ENCODE measurements around the gene CTDNEP1.

The CTDNEP1 gene

DNA sequence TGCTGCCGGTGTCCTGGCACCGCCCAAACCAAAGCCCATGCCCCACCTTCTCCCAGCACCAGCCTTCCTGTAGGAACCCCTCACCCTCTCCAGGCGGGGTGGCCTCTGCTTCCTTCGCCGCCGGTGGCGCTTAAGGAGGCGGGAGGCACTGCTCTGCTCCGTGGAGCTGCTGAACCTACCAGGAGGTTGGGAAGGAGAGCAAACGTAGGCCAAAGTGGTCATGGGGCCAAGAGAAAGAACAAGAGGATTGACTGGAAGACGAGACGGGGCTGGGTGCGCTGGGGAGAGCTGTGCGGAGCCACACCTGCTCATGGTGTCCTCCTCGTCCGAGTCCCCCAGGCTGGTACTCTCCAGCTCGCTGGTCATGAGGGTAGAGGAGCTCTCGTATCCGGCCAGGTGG lies 22.0 kb downstream of the CTDNEP1 start:
- H3K4me3 ChIP-seq, result no peak overlapping the region
- no peaks in the 10 kb centered on the region for H3K9me3 ChIP-seq (ENCODE audit: low read depth, low read length)
- no peak for DNase-seq (ENCODE audit: low read depth, low spot score)
- TF ChIP-seq EZH2 (IDR thresholded peaks at IDR 0.05) (no peak), POLR2AphosphoS5 (IDR thresholded peaks at IDR 0.05; ENCODE audit: borderline replicate concordance, low read depth, low read length) (no peak), FOXP2 (optimal IDR thresholded peaks at IDR 0.05; ENCODE audit: control extremely low read depth, extremely low read length, insufficient read depth) (no peak)
- no peak overlapping the region for H3K27ac ChIP-seq
- peaks cover 61% of the 10 kb centered on the region for H3K36me3 ChIP-seq (ENCODE audit: insufficient read depth, low read length)
- no peak overlapping the region for H3K9ac ChIP-seq (ENCODE audit: insufficient read length)

DNA sequence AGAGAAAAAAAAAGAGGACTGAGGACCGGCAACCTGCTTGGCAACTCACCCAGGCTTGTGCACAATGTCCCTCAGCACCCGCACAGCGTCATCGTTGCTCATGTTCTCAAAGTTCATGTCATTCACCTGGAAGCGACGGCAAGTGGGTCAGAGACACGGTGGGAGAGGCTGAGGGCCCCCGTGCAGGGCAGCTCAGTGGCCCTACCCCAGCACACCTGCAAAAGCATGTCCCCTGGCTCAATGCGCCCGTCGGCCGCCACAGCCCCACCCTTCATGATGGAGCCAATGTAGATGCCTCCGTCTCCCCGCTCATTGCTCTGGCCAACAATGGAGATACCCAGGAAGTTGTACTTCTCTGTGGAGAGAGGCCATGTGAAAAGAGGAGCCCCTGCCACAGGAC lies 22.6 kb downstream of the CTDNEP1 start:
- no peak overlapping the region for H3K27ac ChIP-seq
- H3K4me3 ChIP-seq, result no peak overlapping the region
- peaks cover 66% of the 10 kb centered on the region for H3K36me3 ChIP-seq (ENCODE audit: insufficient read depth, low read length)
- H3K9ac ChIP-seq (ENCODE audit: insufficient read length), result no peak overlapping the region
- TF ChIP-seq POLR2AphosphoS5 (IDR thresholded peaks at IDR 0.05; ENCODE audit: borderline replicate concordance, low read depth, low read length), result no peak
- no peak for TF ChIP-seq FOXP2 (optimal IDR thresholded peaks at IDR 0.05; ENCODE audit: control extremely low read depth, extremely low read length, insufficient read depth)
- TF ChIP-seq EZH2 (IDR thresholded peaks at IDR 0.05), result no peak
- H3K9me3 ChIP-seq (ENCODE audit: low read depth, low read length), result no peaks in the 10 kb centered on the region
- DNase-seq (ENCODE audit: low read depth, low spot score), result no peak

DNA sequence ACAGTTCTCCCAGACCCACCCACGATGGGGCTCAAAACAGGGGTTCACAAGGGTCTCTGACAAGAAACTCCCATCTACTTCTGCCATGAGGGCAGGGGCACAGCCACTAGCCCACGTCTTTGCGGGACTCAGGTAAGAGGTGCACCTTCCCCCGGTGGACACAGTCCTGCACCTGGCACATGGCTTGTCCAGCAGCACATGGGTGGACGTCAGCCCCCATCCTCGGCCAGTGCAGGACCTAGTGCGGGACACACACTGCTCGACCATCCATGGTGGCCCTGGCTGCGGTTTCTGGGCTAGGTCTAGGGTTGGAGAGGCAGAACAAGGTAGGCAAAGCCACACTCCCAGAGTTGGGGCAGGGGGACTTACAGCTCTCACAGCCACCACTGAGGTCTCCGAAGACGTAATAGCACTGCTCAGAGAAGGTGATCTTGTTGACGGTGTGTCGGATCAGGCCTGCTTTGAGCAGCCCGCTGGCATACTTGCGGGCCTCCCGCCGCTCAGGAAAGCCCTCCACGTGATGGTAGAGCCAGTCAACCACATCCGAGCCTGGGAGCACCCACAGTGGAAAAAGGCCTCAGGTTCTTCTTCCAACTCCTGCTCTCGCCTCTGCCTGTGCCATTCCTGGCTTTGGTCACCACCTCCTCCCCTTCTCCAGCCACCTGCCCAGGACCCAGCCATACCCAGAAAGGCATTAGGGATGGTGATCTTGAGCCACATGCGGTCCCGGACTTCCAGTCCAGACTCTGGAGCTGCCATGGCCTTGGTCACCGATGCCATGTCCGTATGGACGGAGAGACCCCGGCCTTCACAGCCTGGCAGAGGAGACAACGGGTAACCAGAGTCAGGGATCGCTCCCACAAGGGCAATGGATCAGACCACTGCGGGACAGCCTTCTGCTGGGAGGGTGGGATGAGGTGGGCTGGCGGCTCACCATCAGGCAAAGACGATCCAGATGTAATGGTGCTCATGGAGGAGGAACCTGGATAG lies 24.5 kb downstream of the CTDNEP1 start:
- no peak for DNase-seq (ENCODE audit: low read depth, low spot score)
- no peak overlapping the region for H3K4me3 ChIP-seq
- H3K27ac ChIP-seq, result no peak overlapping the region
- H3K9ac ChIP-seq (ENCODE audit: insufficient read length), result no peak overlapping the region
- peaks cover 84% of the 10 kb centered on the region for H3K36me3 ChIP-seq (ENCODE audit: insufficient read depth, low read length)
- H3K9me3 ChIP-seq (ENCODE audit: low read depth, low read length), result no peaks in the 10 kb centered on the region
- TF ChIP-seq POLR2AphosphoS5 (IDR thresholded peaks at IDR 0.05; ENCODE audit: borderline replicate concordance, low read depth, low read length) (no peak), FOXP2 (optimal IDR thresholded peaks at IDR 0.05; ENCODE audit: control extremely low read depth, extremely low read length, insufficient read depth) (no peak), EZH2 (IDR thresholded peaks at IDR 0.05) (no peak)

GRCh38 chr17:7225711-7226331 lies 25.7 kb downstream of the CTDNEP1 start:
- Histone ChIP-seq H3K27ac (peak overlapping the region; percentile 60), H3K9me3 (ENCODE audit: low read depth, low read length) (no peaks in the 10 kb centered on the region), H3K4me3 (no peak overlapping the region), H3K9ac (ENCODE audit: insufficient read length) (no peak overlapping the region), H3K36me3 (ENCODE audit: insufficient read depth, low read length) (peaks cover 95% of the 10 kb centered on the region)
- no peak for DNase-seq (ENCODE audit: low read depth, low spot score)
- TF ChIP-seq EZH2 (IDR thresholded peaks at IDR 0.05), result no peak
- TF ChIP-seq FOXP2 (optimal IDR thresholded peaks at IDR 0.05; ENCODE audit: control extremely low read depth, extremely low read length, insufficient read depth), result no peak
- TF ChIP-seq POLR2AphosphoS5 (IDR thresholded peaks at IDR 0.05; ENCODE audit: borderline replicate concordance, low read depth, low read length), result no peak

GRCh38 chr17:7224661-7225111 lies 26.8 kb downstream of the CTDNEP1 start:
- Histone ChIP-seq H3K9me3 (ENCODE audit: low read depth, low read length) (no peaks in the 10 kb centered on the region), H3K27ac (no peak overlapping the region; the same call in 1 of the 2 replicates), H3K36me3 (ENCODE audit: insufficient read depth, low read length) (peaks cover 86% of the 10 kb centered on the region), H3K4me3 (no peak overlapping the region), H3K9ac (ENCODE audit: insufficient read length) (no peak overlapping the region)
- TF ChIP-seq POLR2AphosphoS5 (IDR thresholded peaks at IDR 0.05; ENCODE audit: borderline replicate concordance, low read depth, low read length) (no peak), EZH2 (IDR thresholded peaks at IDR 0.05) (no peak), FOXP2 (optimal IDR thresholded peaks at IDR 0.05; ENCODE audit: control extremely low read depth, extremely low read length, insufficient read depth) (no peak)
- no peak for DNase-seq (ENCODE audit: low read depth, low spot score)

DNA sequence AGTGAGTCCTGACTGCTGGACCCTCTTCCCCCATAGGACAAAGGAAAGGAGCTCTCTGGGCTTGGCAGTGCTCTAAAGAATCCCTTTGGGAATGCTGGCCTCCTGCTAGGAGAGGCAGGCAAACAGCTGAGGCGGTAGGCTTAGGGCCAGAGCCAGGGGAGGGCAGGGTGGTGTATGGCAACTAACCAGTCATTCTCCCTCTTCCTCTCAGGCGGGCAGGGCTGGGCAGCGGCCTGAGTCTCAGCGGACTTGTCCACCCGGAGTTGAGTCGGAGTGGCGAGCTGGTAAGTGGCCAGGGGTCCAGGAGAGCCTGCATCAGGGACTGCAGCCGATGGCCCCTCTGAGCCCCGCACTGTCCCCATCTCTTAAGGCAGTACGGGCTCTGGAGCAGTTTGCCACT lies 27.4 kb downstream of the CTDNEP1 start:
- Histone ChIP-seq H3K36me3 (ENCODE audit: insufficient read depth, low read length) (peaks cover 80% of the 10 kb centered on the region), H3K4me3 (no peak overlapping the region), H3K9me3 (ENCODE audit: low read depth, low read length) (no peaks in the 10 kb centered on the region), H3K9ac (ENCODE audit: insufficient read length) (no peak overlapping the region), H3K27ac (no peak overlapping the region)
- no peak for DNase-seq (ENCODE audit: low read depth, low spot score)
- TF ChIP-seq EZH2 (IDR thresholded peaks at IDR 0.05), result no peak

- Histone ChIP-seq H3K36me3 (ENCODE audit: insufficient read depth, low read length) (peaks cover 73% of the 10 kb centered on the region), H3K9me3 (ENCODE audit: low read depth, low read length) (no peaks in the 10 kb centered on the region), H3K4me3 (no peak overlapping the region), H3K27ac (no peak overlapping the region), H3K9ac (ENCODE audit: insufficient read length) (no peak overlapping the region)
- no peak for TF ChIP-seq FOXP2 (optimal IDR thresholded peaks at IDR 0.05; ENCODE audit: control extremely low read depth, extremely low read length, insufficient read depth)
- TF ChIP-seq EZH2 (IDR thresholded peaks at IDR 0.05), result no peak
- TF ChIP-seq POLR2AphosphoS5 (IDR thresholded peaks at IDR 0.05; ENCODE audit: borderline replicate concordance, low read depth, low read length), result no peak
- DNase-seq (ENCODE audit: low read depth, low spot score), result no peak
Measured at GRCh38 chr17:7223375-7223774, 28.2 kb downstream of the CTDNEP1 start.

DNA sequence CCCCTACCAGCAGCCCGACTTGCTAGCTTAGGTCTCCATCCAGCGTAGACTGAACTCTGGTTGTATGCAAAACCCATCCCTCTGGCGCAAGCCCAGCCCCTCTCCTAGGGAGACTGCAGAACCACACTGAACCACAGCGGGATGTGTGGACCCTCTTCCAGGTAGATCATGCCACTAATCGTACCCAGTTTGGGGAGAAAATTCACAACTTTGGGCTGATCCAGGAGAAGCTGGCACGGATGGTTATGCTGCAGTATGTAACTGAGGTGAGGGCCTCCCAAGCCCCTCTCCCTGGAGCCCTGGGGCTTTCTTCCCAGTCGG lies 28.6 kb downstream of the CTDNEP1 start:
- TF ChIP-seq EZH2 (IDR thresholded peaks at IDR 0.05) (no peak), FOXP2 (optimal IDR thresholded peaks at IDR 0.05; ENCODE audit: control extremely low read depth, extremely low read length, insufficient read depth) (no peak), POLR2AphosphoS5 (IDR thresholded peaks at IDR 0.05; ENCODE audit: borderline replicate concordance, low read depth, low read length) (no peak)
- peaks cover 69% of the 10 kb centered on the region for H3K36me3 ChIP-seq (ENCODE audit: insufficient read depth, low read length)
- no peak overlapping the region for H3K4me3 ChIP-seq
- H3K9me3 ChIP-seq (ENCODE audit: low read depth, low read length), result no peaks in the 10 kb centered on the region
- no peak for DNase-seq (ENCODE audit: low read depth, low spot score)
- 0 out of 2 replicates have a peak overlapping the region, but pooled peaks have one; percentile 19 for H3K27ac ChIP-seq
- H3K9ac ChIP-seq (ENCODE audit: insufficient read length), result no peak overlapping the region
